WTC11 (cell line): ENCODE results near the gene PCNX1. TPM values are rescaled to one million over a fixed set of nuclear protein-coding genes. Genes with fewer than 3 reads are reported as not detected.

Source experiments
- ATAC-seq: fragments of 200-7000 bp; cut with Tn5 transposase; 2 replicates; pipeline ENCODE4 v1.10.0; 2021; ENCODE audit warnings: mild to moderate bottlenecking, moderate library complexity
- CTCF ChIA-PET: fragments of 300-600 bp; sonication (Branson Sonifier 250); formaldehyde crosslinking; loops from one replicate; lab custom pipeline; 2021; ENCODE audit warnings: antibody characterized with exemption; lab: Charles Lee
- POLR2A ChIA-PET: fragments of 350-600 bp; sonication (Branson Sonifier 250); formaldehyde crosslinking; loops from one replicate; lab custom pipeline; 2021; ENCODE audit warnings: antibody characterized with exemption; lab: Charles Lee
- DNase-seq: peaks from one replicate; pipeline ENCODE4 v3.0.0; 2021; ENCODE audit warnings: low spot score
- H3K27ac Mint-ChIP-seq: 2 replicates; pipeline ENCODE4 v1.8.0; 2021; ENCODE audit warnings: mixed read lengths
- H3K27me3 Mint-ChIP-seq: 2 replicates; pipeline ENCODE4 v1.8.0; 2021; ENCODE audit warnings: low read depth, mild to moderate bottlenecking, moderate library complexity, mixed read lengths
- H3K36me3 Mint-ChIP-seq: 2 replicates; pipeline ENCODE4 v1.8.0; 2021; ENCODE audit warnings: mixed read lengths
- H3K4me1 Mint-ChIP-seq: 2 replicates; pipeline ENCODE4 v1.8.0; 2022; ENCODE audit warnings: mixed read lengths
- H3K4me3 Mint-ChIP-seq: 2 replicates; pipeline ENCODE4 v1.8.0; 2021; ENCODE audit warnings: mild to moderate bottlenecking, moderate library complexity, mixed read lengths
- H3K9me3 Mint-ChIP-seq: 2 replicates; pipeline ENCODE4 v1.8.0; 2021; ENCODE audit warnings: mixed read lengths
- CBFB ChIP-seq: sonication (generic); formaldehyde crosslinking; IDR thresholded peaks from 2 replicates; pipeline ENCODE4 v1.8.1; 2022; ENCODE audit warnings: mild to moderate bottlenecking, low read depth, missing genetic modification reagents
- CREB1 ChIP-seq: sonication (generic); formaldehyde crosslinking; IDR thresholded peaks from 2 replicates; pipeline ENCODE4 v1.8.0; 2023; ENCODE audit warnings: mild to moderate bottlenecking, missing genetic modification reagents
- FOXJ3 ChIP-seq: sonication (generic); formaldehyde crosslinking; IDR thresholded peaks from 2 replicates; pipeline ENCODE4 v1.9.0; 2021; ENCODE audit warnings: missing genetic modification reagents, mild to moderate bottlenecking, borderline replicate concordance
- NFE2L1 ChIP-seq: sonication (generic); formaldehyde crosslinking; IDR thresholded peaks from 2 replicates; pipeline ENCODE4 v1.8.1; 2023; ENCODE audit warnings: missing genetic modification reagents
- NR2C2 ChIP-seq: sonication (generic); formaldehyde crosslinking; IDR thresholded peaks from 2 replicates; pipeline ENCODE4 v1.8.0; 2022; ENCODE audit warnings: mild to moderate bottlenecking, missing genetic modification reagents
- NR3C1 ChIP-seq: sonication (generic); formaldehyde crosslinking; conservative IDR thresholded peaks from 2 replicates; pipeline ENCODE4 v1.8.1; 2023; ENCODE audit warnings: low read depth, mild to moderate bottlenecking, missing genetic modification reagents
- OVOL2 ChIP-seq: fragments of 250-450 bp; sonication (Bioruptor Pico); IDR thresholded peaks from 2 replicates; pipeline ENCODE4 v1.9.0; 2021; ENCODE audit warnings: mild to moderate bottlenecking, borderline replicate concordance
- RELA ChIP-seq: sonication (generic); formaldehyde crosslinking; IDR thresholded peaks from 2 replicates; pipeline ENCODE4 v1.8.1; 2022; ENCODE audit warnings: missing genetic modification reagents, mild to moderate bottlenecking, borderline replicate concordance
- TCF7 ChIP-seq: sonication (generic); formaldehyde crosslinking; IDR thresholded peaks from 2 replicates; pipeline ENCODE4 v1.8.0; 2022; ENCODE audit warnings: mild to moderate bottlenecking, low read depth, missing genetic modification reagents, moderate library complexity
- TP53 ChIP-seq: sonication (generic); formaldehyde crosslinking; IDR thresholded peaks from 2 replicates; pipeline ENCODE4 v1.8.1; 2023; ENCODE audit warnings: mild to moderate bottlenecking, missing genetic modification reagents
- ZBTB21 ChIP-seq: sonication (generic); formaldehyde crosslinking; IDR thresholded peaks from 2 replicates; pipeline ENCODE4 v1.8.1; 2023; ENCODE audit warnings: mild to moderate bottlenecking, missing genetic modification reagents, borderline replicate concordance
- ZNF121 ChIP-seq: sonication (generic); formaldehyde crosslinking; IDR thresholded peaks from 2 replicates; pipeline ENCODE4 v1.8.0; 2023; ENCODE audit warnings: missing genetic modification reagents
- ZNF138 ChIP-seq: sonication (generic); formaldehyde crosslinking; conservative IDR thresholded peaks from 2 replicates; pipeline ENCODE4 v1.8.1; 2022; ENCODE audit warnings: mild to moderate bottlenecking, moderate library complexity, missing genetic modification reagents
- ZNF232 ChIP-seq: sonication (generic); formaldehyde crosslinking; IDR thresholded peaks from 2 replicates; pipeline ENCODE4 v1.8.0; 2022; ENCODE audit warnings: mild to moderate bottlenecking, missing genetic modification reagents
- ZNF263 ChIP-seq: sonication (generic); formaldehyde crosslinking; IDR thresholded peaks from 2 replicates; pipeline ENCODE4 v1.8.1; 2022; ENCODE audit warnings: low read depth, mild to moderate bottlenecking, moderate library complexity, missing genetic modification reagents
- total RNA-seq: library from RNA; stranded (reverse); gene quantifications from 3 replicates; pipeline ENCODE4 v1.2.3, GENCODE V29; 2021
- TF ChIP-seq, protein P1 (sequence below): sonication (generic); formaldehyde crosslinking; IDR thresholded peaks from 2 replicates; pipeline ENCODE4 v1.8.0; 2023; ENCODE audit warnings: missing genetic modification reagents, mild to moderate bottlenecking, borderline replicate concordance
- TF ChIP-seq, protein P2 (sequence below): fragments of 200-600 bp; IDR thresholded peaks from 2 replicates; pipeline ENCODE4 v1.8.0; 2022; ENCODE audit warnings: antibody characterized with exemption
- TF ChIP-seq, protein P3 (sequence below): fragments of 250-450 bp; sonication (Bioruptor Pico); IDR thresholded peaks from 2 replicates; pipeline ENCODE4 v2.1.2; 2022; ENCODE audit warnings: mild to moderate bottlenecking, moderate library complexity
- TF ChIP-seq, protein P4 (sequence below): fragments of 250-450 bp; sonication (Bioruptor Pico); conservative IDR thresholded peaks from 2 replicates; pipeline ENCODE4 v1.9.0; 2021; ENCODE audit warnings: mild to moderate bottlenecking
- TF ChIP-seq, protein P5 (sequence below): sonication (generic); formaldehyde crosslinking; IDR thresholded peaks from 2 replicates; pipeline ENCODE4 v1.8.1; 2023; ENCODE audit warnings: mild to moderate bottlenecking, moderate library complexity, missing genetic modification reagents
- TF ChIP-seq, protein P6 (sequence below): fragments of 250-450 bp; sonication (Bioruptor Pico); IDR thresholded peaks from 2 replicates; pipeline ENCODE4 v1.8.0; 2021; ENCODE audit warnings: mild to moderate bottlenecking
- TF ChIP-seq, protein P7 (sequence below): sonication (generic); formaldehyde crosslinking; IDR thresholded peaks from 2 replicates; pipeline ENCODE4 v1.8.0; 2022; ENCODE audit warnings: mild to moderate bottlenecking, missing genetic modification reagents

The PCNX1 gene
- total RNA-seq, 1 experiment from 2014 or later, result 46.4 TPM

DNA sequence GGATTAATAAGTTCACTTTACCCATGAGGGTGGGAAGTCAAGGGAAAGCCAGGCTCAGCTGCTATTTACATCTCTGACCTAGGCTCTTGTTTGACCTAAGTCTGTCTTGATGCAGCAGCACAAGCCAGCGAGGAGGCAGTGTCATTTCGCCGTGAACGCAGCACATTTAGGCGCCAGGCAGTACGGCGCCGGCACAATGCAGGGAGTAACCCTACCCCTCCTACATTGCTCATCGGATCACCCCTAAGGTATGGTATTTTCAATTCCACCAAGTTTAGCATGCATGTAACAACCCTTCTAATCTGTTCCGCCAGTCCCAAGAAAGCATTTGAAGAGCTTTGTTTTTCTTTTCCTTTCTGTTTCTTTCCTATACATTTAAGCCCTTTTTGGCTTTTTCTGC, 81.2 kb downstream of the PCNX1 start (continued):
- TF ChIP-seq, protein P1, sequence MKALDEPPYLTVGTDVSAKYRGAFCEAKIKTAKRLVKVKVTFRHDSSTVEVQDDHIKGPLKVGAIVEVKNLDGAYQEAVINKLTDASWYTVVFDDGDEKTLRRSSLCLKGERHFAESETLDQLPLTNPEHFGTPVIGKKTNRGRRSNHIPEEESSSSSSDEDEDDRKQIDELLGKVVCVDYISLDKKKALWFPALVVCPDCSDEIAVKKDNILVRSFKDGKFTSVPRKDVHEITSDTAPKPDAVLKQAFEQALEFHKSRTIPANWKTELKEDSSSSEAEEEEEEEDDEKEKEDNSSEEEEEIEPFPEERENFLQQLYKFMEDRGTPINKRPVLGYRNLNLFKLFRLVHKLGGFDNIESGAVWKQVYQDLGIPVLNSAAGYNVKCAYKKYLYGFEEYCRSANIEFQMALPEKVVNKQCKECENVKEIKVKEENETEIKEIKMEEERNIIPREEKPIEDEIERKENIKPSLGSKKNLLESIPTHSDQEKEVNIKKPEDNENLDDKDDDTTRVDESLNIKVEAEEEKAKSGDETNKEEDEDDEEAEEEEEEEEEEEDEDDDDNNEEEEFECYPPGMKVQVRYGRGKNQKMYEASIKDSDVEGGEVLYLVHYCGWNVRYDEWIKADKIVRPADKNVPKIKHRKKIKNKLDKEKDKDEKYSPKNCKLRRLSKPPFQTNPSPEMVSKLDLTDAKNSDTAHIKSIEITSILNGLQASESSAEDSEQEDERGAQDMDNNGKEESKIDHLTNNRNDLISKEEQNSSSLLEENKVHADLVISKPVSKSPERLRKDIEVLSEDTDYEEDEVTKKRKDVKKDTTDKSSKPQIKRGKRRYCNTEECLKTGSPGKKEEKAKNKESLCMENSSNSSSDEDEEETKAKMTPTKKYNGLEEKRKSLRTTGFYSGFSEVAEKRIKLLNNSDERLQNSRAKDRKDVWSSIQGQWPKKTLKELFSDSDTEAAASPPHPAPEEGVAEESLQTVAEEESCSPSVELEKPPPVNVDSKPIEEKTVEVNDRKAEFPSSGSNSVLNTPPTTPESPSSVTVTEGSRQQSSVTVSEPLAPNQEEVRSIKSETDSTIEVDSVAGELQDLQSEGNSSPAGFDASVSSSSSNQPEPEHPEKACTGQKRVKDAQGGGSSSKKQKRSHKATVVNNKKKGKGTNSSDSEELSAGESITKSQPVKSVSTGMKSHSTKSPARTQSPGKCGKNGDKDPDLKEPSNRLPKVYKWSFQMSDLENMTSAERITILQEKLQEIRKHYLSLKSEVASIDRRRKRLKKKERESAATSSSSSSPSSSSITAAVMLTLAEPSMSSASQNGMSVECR (CRISPR knock-in tag), result no peak
- no peak for TF ChIP-seq NR3C1 (CRISPR knock-in tag)
- no peak for TF ChIP-seq CBFB
- no peak for TF ChIP-seq ZNF121 (CRISPR knock-in tag)
- TF ChIP-seq, protein P2, sequence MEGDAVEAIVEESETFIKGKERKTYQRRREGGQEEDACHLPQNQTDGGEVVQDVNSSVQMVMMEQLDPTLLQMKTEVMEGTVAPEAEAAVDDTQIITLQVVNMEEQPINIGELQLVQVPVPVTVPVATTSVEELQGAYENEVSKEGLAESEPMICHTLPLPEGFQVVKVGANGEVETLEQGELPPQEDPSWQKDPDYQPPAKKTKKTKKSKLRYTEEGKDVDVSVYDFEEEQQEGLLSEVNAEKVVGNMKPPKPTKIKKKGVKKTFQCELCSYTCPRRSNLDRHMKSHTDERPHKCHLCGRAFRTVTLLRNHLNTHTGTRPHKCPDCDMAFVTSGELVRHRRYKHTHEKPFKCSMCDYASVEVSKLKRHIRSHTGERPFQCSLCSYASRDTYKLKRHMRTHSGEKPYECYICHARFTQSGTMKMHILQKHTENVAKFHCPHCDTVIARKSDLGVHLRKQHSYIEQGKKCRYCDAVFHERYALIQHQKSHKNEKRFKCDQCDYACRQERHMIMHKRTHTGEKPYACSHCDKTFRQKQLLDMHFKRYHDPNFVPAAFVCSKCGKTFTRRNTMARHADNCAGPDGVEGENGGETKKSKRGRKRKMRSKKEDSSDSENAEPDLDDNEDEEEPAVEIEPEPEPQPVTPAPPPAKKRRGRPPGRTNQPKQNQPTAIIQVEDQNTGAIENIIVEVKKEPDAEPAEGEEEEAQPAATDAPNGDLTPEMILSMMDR, result no peak
- TF ChIP-seq NR2C2 (CRISPR knock-in tag), result no peak
- TF ChIP-seq, protein P3, sequence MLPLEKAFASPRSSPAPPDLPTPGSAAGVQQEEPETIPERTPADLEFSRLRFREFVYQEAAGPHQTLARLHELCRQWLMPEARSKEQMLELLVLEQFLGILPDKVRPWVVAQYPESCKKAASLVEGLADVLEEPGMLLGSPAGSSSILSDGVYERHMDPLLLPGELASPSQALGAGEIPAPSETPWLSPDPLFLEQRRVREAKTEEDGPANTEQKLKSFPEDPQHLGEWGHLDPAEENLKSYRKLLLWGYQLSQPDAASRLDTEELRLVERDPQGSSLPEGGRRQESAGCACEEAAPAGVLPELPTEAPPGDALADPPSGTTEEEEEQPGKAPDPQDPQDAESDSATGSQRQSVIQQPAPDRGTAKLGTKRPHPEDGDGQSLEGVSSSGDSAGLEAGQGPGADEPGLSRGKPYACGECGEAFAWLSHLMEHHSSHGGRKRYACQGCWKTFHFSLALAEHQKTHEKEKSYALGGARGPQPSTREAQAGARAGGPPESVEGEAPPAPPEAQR (CRISPR knock-in tag), result no peak
- no peak for TF ChIP-seq OVOL2 (CRISPR knock-in tag)
- TF ChIP-seq, all 79 proteins: peak for 0

DNA sequence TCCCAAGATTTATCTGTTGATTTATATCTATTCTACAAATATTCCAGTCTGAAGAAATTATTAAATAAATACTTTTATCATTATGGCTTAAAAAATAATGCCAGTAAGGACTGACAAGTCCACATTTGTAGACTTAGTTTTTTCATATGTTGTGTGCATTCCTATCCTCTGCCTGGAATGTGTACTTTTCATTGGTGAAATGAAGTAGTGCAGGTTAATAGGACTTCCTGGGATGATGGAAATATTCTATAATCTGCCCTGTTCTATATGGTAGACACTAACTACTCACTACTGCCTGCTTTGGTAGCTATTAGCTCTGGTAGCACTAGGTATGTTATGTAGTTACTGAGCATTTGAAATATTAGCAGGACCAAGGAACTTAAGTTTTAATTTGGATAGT, 86.7 kb downstream of the PCNX1 start:
- Mint-ChIP-seq H3K4me1 (peaks cover 11% of the 10 kb centered on the region; the same call in 1 of the 2 replicates), H3K9me3 (0 out of 2 replicates have a peak, but pooled peaks cover 5% of the 10 kb centered on the region)

More for the DNA sequence above, 86.7 kb downstream of the PCNX1 start:
- Mint-ChIP-seq H3K27ac (no peak overlapping the region), H3K4me3 (no peak overlapping the region), H3K36me3 (no peaks in the 10 kb centered on the region), H3K27me3 (no peaks in the 10 kb centered on the region)
- POLR2A ChIA-PET, result no interaction called here
- DNase-seq (no peak), ATAC-seq (no peak)
- CTCF ChIA-PET, result no interaction called here
- TF ChIP-seq FOXJ3 (CRISPR knock-in tag), result no peak
- TF ChIP-seq RELA (CRISPR knock-in tag), result no peak
- TF ChIP-seq TCF7 (CRISPR knock-in tag), result no peak
- TF ChIP-seq ZNF263 (CRISPR knock-in tag), result no peak
- TF ChIP-seq TP53 (CRISPR knock-in tag), result no peak
- TF ChIP-seq, protein P4, sequence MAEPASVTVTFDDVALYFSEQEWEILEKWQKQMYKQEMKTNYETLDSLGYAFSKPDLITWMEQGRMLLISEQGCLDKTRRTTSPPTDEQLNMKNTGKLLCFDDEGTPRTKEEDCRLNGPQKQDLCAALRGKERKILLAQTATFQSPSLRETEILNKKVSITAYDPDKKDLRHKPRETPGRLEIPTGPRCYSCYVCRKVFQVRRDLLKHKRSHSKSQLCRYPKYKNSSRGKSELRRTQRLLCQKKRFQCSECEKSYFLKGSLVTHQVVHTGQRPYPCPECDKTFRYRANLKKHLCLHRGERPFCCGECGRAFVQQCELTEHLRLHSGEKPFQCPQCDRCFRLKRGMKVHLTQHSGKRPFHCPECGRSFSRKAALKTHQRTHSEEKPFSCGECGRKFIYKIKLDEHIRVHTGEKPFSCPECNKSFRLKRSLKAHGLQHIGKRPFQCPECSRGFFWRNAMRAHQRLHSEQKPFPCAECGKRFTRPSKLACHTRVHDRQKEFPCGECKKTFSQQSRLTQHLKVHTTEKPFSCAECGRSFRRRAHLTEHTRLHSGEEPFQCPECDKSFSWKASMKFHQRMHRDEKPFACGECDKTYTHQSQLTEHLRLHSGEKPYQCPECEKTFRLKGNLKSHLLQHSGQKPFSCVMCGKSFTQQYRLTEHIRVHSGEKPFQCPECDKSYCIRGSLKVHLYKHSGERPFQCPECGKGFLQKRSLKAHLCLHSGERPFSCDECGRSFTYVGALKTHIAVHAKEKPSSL (CRISPR knock-in tag), result no peak
- no peak for TF ChIP-seq NFE2L1 (CRISPR knock-in tag)
- TF ChIP-seq, protein P5, sequence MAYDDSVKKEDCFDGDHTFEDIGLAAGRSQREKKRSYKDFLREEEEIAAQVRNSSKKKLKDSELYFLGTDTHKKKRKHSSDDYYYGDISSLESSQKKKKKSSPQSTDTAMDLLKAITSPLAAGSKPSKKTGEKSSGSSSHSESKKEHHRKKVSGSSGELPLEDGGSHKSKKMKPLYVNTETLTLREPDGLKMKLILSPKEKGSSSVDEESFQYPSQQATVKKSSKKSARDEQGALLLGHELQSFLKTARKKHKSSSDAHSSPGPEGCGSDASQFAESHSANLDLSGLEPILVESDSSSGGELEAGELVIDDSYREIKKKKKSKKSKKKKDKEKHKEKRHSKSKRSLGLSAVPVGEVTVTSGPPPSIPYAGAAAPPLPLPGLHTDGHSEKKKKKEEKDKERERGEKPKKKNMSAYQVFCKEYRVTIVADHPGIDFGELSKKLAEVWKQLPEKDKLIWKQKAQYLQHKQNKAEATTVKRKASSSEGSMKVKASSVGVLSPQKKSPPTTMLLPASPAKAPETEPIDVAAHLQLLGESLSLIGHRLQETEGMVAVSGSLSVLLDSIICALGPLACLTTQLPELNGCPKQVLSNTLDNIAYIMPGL, result no peak
- TF ChIP-seq ZBTB21, result no peak
- TF ChIP-seq ZNF232, result no peak
- TF ChIP-seq, protein P6, sequence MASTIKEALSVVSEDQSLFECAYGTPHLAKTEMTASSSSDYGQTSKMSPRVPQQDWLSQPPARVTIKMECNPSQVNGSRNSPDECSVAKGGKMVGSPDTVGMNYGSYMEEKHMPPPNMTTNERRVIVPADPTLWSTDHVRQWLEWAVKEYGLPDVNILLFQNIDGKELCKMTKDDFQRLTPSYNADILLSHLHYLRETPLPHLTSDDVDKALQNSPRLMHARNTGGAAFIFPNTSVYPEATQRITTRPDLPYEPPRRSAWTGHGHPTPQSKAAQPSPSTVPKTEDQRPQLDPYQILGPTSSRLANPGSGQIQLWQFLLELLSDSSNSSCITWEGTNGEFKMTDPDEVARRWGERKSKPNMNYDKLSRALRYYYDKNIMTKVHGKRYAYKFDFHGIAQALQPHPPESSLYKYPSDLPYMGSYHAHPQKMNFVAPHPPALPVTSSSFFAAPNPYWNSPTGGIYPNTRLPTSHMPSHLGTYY (CRISPR knock-in tag), result no peak
- no peak for TF ChIP-seq CREB1 (CRISPR knock-in tag)
- no peak for TF ChIP-seq CBFB
- no peak for TF ChIP-seq ZNF138
- TF ChIP-seq, protein P7, sequence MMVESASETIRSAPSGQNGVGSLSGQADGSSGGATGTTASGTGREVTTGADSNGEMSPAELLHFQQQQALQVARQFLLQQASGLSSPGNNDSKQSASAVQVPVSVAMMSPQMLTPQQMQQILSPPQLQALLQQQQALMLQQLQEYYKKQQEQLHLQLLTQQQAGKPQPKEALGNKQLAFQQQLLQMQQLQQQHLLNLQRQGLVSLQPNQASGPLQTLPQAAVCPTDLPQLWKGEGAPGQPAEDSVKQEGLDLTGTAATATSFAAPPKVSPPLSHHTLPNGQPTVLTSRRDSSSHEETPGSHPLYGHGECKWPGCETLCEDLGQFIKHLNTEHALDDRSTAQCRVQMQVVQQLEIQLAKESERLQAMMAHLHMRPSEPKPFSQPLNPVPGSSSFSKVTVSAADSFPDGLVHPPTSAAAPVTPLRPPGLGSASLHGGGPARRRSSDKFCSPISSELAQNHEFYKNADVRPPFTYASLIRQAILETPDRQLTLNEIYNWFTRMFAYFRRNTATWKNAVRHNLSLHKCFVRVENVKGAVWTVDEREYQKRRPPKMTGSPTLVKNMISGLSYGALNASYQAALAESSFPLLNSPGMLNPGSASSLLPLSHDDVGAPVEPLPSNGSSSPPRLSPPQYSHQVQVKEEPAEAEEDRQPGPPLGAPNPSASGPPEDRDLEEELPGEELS, result no peak
- no peak for TF ChIP-seq OVOL2 (CRISPR knock-in tag)
